ENCODE results near the gene PDLIM7. TPM values are rescaled to one million over a fixed set of nuclear protein-coding genes. Genes with fewer than 3 reads are reported as not detected.

PDLIM7 gene
- total RNA-seq, 1 donor from 2014 or later, result 49.9 TPM

Other genes with a start within 250 kb of the PDLIM7 start
- gene RAB24, start 193.9 kb downstream of the PDLIM7 start, total RNA-seq, result 19.7 and 22.4 TPM in 2 replicates
- gene PRELID1, start 193.8 kb downstream of the PDLIM7 start, total RNA-seq, result 239 and 250 TPM in 2 replicates
- 9.6 and 11.8 TPM in 2 replicates for gene MXD3, start 185.7 kb downstream of the PDLIM7 start, total RNA-seq
- gene LMAN2, start 145.9 kb downstream of the PDLIM7 start, total RNA-seq, result 108 and 118 TPM in 2 replicates
- gene RGS14, start 139.7 kb downstream of the PDLIM7 start, total RNA-seq, result 37.8 and 41.3 TPM in 2 replicates
- gene SLC34A1, start 113.2 kb downstream of the PDLIM7 start, total RNA-seq, result 0.26 TPM in 1 of 2 replicates, not detected in the other
- not detected in 2 replicates for gene PFN3, start 96.9 kb downstream of the PDLIM7 start, total RNA-seq
- gene F12, start 88.0 kb downstream of the PDLIM7 start, total RNA-seq, result 1.3 and 2.2 TPM in 2 replicates
- 122 and 132 TPM in 2 replicates for gene GRK6, start 70.9 kb downstream of the PDLIM7 start, total RNA-seq
- gene PRR7, start 50.8 kb downstream of the PDLIM7 start, total RNA-seq, result 10.3 and 11.2 TPM in 2 replicates
- 13.1 and 14.4 TPM in 2 replicates for gene DBN1, start 24.0 kb downstream of the PDLIM7 start, total RNA-seq
- gene DOK3, start 12.2 kb upstream of the PDLIM7 start, total RNA-seq, result 3.7 and 5.0 TPM in 2 replicates
- gene DDX41, start 19.4 kb upstream of the PDLIM7 start, total RNA-seq, result 151 and 166 TPM in 2 replicates
- 70.9 and 79.4 TPM in 2 replicates for gene FAM193B, start 57.0 kb upstream of the PDLIM7 start, total RNA-seq
- 174 and 175 TPM in 2 replicates for gene TMED9, start 94.6 kb upstream of the PDLIM7 start, total RNA-seq
- 27.7 and 28.4 TPM in 2 replicates for gene B4GALT7, start 102.5 kb upstream of the PDLIM7 start, total RNA-seq

Measured in activated T-helper 1 cell treated with anti-CD3 and anti-CD28 coated beads, Interleukin-12 subunit alpha, Interleukin-12 subunit beta, Interleukin-2, Interleukin-4 antibody, amounts not matched to agents 30 ng/mL and 10 ng/mL and 1 ng/mL, durations not matched to agents 14 hours and 24 hours and 36 hours (primary cell).